Pancreas (tissue), 10 donors: ENCODE measurements around the gene PEMT. TPM values are rescaled to one million over a fixed set of nuclear protein-coding genes. Genes with fewer than 3 reads are reported as not detected.

Source experiments
- ATAC-seq, 4 donors: fragments of 200-7000 bp; cut with Tn5 transposase; one replicate each; pipeline versions ENCODE4 v1.8.0 to v1.9.1; 2020; ENCODE audit warnings: mild to moderate bottlenecking in 4 of 4, moderate library complexity in 4 of 4
- DNase-seq, 6 donors: peaks; one replicate each; pipeline ENCODE4 v3.0.0-alpha.2; 2020
- FAIRE-seq: peaks from 2 replicates; lab custom pipeline; 2012; peaks lifted over from hg19 to GRCh38; lab: Jason Lieb, UNC
- H3K27ac ChIP-seq, 4 donors: fragments of 200-600 bp; sonication (generic); 1 replicate in 3 of 4; 2 replicates in 1 of 4; pipeline versions ENCODE4 v1.5.0 to v1.8.0; 2020
- H3K27me3 ChIP-seq, 4 donors: fragments of 200-600 bp; one replicate each; pipeline ENCODE4 v1.8.0; 2021
- H3K36me3 ChIP-seq, 3 donors: fragments of 200-600 bp; sonication (generic) in 1 of 3; one replicate each; pipeline versions ENCODE4 v1.5.0 to v1.8.0; 2020 to 2021
- H3K4me1 ChIP-seq, 3 donors: fragments of 200-600 bp; one replicate each; pipeline ENCODE4 v1.8.0; 2021
- H3K4me3 ChIP-seq, 4 donors: fragments of 200-600 bp; sonication (generic) in 2 of 4; one replicate each; pipeline versions ENCODE4 v1.5.0 to v1.8.0; 2020 to 2021
- H3K9me3 ChIP-seq, 4 donors: fragments of 200-600 bp; one replicate each; pipeline ENCODE4 v1.8.0; 2021
- WGBS, 2 donors: extraction: QIAGEN DNeasy Blood & Tissue Kit; methylation state at CpG; one replicate each; pipeline ENCODE4 v1.1.7; 2013; 5-methylcytosine and 5-hydroxymethylcytosine counted together
- intact Hi-C, 3 donors: fragments of 100-400 bp; cut with DNase I; formaldehyde crosslinking; loops; one replicate each; pipeline versions ENCODE4 v1.11.1 to v1.14.2; 2022
- polyA plus RNA-seq, 2 donors: library from polyadenylated mRNA; stranded (reverse); fragments of 200-250 nt; gene quantifications; one replicate each; pipeline ENCODE4 v1.2.3, GENCODE V29; 2013
- total RNA-seq, 6 donors: library from RNA; stranded (reverse); fragmentation: NEBNext Ultra II Directional in 4 of 6; extraction: Animal tissue kit (Norgen Biotek cat#: 25700) in 4 of 6; gene quantifications; one replicate each; pipeline versions ENCODE4 v1.2.1 to v1.2.4, GENCODE V29; 2021 to 2023
- TF ChIP-seq, protein P1 (sequence below), 4 donors: fragments of 200-600 bp; sonication (generic) in 3 of 4; IDR thresholded peaks; one replicate each; pipeline versions ENCODE4 v1.5.0 to v1.8.0; 2021; ENCODE audit warnings: antibody characterized with exemption in 4 of 4
- donor health status: healthy with polysubstance abuse.
- donor health status: DM: no; HTN: no; CAD: no; lungs with moderate emphysema.
- donor health status: DM: no; HTN: no; CAD: no.
- donor health status: control.
- donor health status: control.
- donor health status: Bipolar disorder and iron deficiency.
- donor health status: DM: yes; HTN: yes; CAD: no.
- donor health status: DM: no; HTN: no; CAD: no.
- donor health status: DM: no; HTN: no; CAD: no.
- donor health status: DM: yes; HTN: yes; CAD: no.

The PEMT gene
- total and polyA plus RNA-seq, 8 donors = 14.8 to 109 (median 24.6) TPM

DNA sequence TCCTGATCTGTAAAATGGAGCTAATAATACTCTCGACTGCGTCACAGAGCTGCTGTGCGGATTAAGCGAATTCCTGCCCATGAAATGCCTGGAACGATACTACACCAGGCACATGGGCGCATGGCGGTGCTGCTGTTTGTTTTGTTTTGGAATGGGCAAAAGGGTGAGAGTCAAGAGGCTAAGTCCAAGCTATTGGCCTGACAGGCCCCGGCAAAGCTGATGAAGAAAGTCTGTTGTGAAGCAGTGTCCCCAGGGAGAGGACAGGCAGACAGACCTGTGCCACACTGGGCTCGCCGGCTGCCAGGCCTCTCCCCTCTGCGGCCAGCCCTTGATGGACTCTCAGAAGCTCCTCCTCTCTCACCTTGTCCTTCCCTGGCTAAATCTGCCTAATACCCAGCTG lies 64.0 kb downstream of the PEMT start:
- FAIRE-seq = no peak
- Histone ChIP-seq H3K27me3 (no peaks in the 10 kb centered on the region), H3K4me3 (no peak overlapping the region), H3K9me3 (no peaks in the 10 kb centered on the region), H3K4me1 (peaks cover 6 to 19% (median 19%) of the 10 kb centered on the region in 3 donors), H3K36me3 (no peaks in the 10 kb centered on the region), H3K27ac (no peak overlapping the region)
- peak in 2 of 6 donors; percentile 9 to 32 for DNase-seq
- TF ChIP-seq, protein P1, sequence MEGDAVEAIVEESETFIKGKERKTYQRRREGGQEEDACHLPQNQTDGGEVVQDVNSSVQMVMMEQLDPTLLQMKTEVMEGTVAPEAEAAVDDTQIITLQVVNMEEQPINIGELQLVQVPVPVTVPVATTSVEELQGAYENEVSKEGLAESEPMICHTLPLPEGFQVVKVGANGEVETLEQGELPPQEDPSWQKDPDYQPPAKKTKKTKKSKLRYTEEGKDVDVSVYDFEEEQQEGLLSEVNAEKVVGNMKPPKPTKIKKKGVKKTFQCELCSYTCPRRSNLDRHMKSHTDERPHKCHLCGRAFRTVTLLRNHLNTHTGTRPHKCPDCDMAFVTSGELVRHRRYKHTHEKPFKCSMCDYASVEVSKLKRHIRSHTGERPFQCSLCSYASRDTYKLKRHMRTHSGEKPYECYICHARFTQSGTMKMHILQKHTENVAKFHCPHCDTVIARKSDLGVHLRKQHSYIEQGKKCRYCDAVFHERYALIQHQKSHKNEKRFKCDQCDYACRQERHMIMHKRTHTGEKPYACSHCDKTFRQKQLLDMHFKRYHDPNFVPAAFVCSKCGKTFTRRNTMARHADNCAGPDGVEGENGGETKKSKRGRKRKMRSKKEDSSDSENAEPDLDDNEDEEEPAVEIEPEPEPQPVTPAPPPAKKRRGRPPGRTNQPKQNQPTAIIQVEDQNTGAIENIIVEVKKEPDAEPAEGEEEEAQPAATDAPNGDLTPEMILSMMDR (IDR thresholded peaks at IDR 0.05) = no peak
- intact Hi-C loops = no loop called here
- 95% methylated on average over 11 of the region's 11 CpGs for WGBS, 2 donors
- ATAC-seq = no peak

DNA sequence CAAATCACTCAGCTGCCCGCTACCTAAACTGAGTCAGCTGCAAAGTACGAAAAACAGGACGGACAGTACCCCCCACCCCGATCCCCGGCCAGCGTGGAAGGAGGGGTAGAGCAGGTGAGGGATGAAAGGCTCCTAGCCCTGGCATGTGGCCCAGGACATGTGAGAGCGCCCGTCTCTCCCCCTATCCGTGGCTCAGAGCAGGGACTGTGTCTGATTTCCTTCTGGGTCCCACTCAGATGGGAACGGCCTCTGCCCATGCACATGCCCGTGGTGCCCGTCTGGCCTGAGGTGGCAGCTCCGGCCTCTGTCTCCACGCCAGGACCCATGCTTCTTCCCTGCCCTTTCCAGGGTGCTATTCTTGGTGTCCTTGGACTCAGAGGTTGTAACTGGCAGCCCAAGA lies 65.1 kb downstream of the PEMT start:
- no peak for FAIRE-seq
- H3K27ac ChIP-seq = no peak overlapping the region
- H3K4me3 ChIP-seq = no peak overlapping the region
- H3K9me3 ChIP-seq = no peaks in the 10 kb centered on the region
- WGBS, 2 donors = 41 to 66% methylated on average over 14 of the region's 14 CpGs
- H3K27me3 ChIP-seq = no peaks in the 10 kb centered on the region
- DNase-seq = peak in 2 of 6 donors; percentile 49 to 67
- TF ChIP-seq, protein P1 (IDR thresholded peaks at IDR 0.05) = no peak
- intact Hi-C loops = no loop called here
- no peaks in the 10 kb centered on the region for H3K36me3 ChIP-seq
- peaks cover 6 to 20% (median 19%) of the 10 kb centered on the region in 3 donors for H3K4me1 ChIP-seq
- ATAC-seq = peak in 2 of 4 donors; percentile 3 to 23

DNA sequence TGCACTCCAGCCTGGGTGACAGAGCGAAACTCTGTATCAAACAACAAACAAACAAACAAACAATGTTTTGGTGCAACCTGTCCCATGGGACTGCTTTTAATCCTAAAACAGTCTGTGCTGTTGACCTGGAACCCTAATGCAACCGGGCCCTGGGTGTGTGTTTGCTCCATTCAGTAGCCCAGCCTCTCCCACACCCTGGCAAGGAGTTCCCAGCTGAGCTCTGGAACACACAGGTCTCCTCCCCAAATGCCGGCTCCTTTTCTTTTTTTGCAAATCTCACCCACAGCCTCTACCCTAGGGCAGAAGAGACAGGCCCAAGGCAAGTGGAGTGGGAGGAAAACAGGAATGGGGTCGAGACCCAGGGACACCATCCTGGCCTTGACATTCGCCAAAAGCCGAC lies 65.6 kb downstream of the PEMT start:
- TF ChIP-seq, protein P1 (IDR thresholded peaks at IDR 0.05) = no peak
- intact Hi-C loops = no loop called here
- DNase-seq = peak in 1 of 6 donors; percentile 3
- Histone ChIP-seq H3K9me3 (no peaks in the 10 kb centered on the region), H3K4me1 (peaks cover 6 to 20% (median 19%) of the 10 kb centered on the region in 3 donors), H3K36me3 (no peaks in the 10 kb centered on the region), H3K27me3 (no peaks in the 10 kb centered on the region), H3K4me3 (no peak overlapping the region), H3K27ac (no peak overlapping the region)
- no peak for ATAC-seq
- WGBS, 2 donors = 58 to 78% methylated on average over 6 of the region's 6 CpGs
- FAIRE-seq = no peak

DNA sequence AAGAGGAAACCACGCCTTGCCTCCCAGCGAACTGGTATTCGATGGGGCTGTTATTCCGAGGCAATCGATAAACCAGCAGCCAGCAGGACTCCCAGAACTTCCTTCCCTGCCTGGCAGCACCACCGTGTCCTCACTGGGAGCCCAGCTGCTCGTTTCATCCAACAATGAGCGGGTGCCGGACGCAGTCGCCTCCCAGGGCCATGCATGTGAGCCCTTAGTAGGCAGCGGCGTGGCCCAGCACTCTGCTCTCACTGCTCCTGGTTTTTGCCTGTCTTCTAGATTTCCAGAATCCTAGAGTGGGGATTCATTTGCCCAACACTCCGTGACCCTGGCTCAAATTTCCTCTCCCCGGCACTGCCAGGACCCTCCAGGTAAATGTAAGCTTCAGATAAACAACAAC lies 66.2 kb downstream of the PEMT start:
- 91 to 97% methylated on average over 15 of the region's 15 CpGs for WGBS, 2 donors
- H3K4me1 ChIP-seq = peaks cover 6 to 20% (median 19%) of the 10 kb centered on the region in 3 donors
- DNase-seq = peak in 2 of 6 donors; percentile 21 to 48

More for the DNA sequence above, 66.2 kb downstream of the PEMT start:
- no peaks in the 10 kb centered on the region for H3K27me3 ChIP-seq
- no peaks in the 10 kb centered on the region for H3K36me3 ChIP-seq
- FAIRE-seq = no peak
- H3K27ac ChIP-seq = no peak overlapping the region
- no peak overlapping the region for H3K4me3 ChIP-seq
- intact Hi-C loops = no loop called here
- no peak for ATAC-seq
- TF ChIP-seq, protein P1 (IDR thresholded peaks at IDR 0.05) = no peak
- no peaks in the 10 kb centered on the region for H3K9me3 ChIP-seq
